ENCODE measurements around the gene ACER3. TPM values are rescaled to one million over a fixed set of nuclear protein-coding genes. Genes with fewer than 3 reads are reported as not detected.
"Not testable (repeated sequence)": the region's sequence is repeated elsewhere in the genome, so short reads cannot be mapped to it uniquely, and the experiment has no call there.

ACER3 gene
- total RNA-seq, 2 donors from 2014 or later, result 7.6 to 10.2 TPM

GRCh38 chr11:76843907-76844306, 16.8 kb upstream of the ACER3 start:
- Mint-ChIP-seq H3K36me3 (ENCODE audit: low read depth) (peaks cover 4% of the 10 kb centered on the region), H3K27ac (no peak overlapping the region), H3K4me1 (peaks cover 2% of the 10 kb centered on the region), H3K4me3 (no peak overlapping the region), H3K27me3 (peaks cover 50% of the 10 kb centered on the region)
- DNase-seq, result no peak
- no peaks in the 10 kb centered on the region for H3K9me3 ChIP-seq (ENCODE audit: control insufficient read depth, low read length, poor library complexity, severe bottlenecking)
- ATAC-seq, result no peak

GRCh38 chr11:76844511-76844910, 16.2 kb upstream of the ACER3 start:
- ATAC-seq (no peak), DNase-seq (no peak)
- Mint-ChIP-seq H3K4me1 (no peaks in the 10 kb centered on the region), H3K27me3 (peaks cover 44% of the 10 kb centered on the region), H3K36me3 (ENCODE audit: low read depth) (peaks cover 4% of the 10 kb centered on the region), H3K4me3 (no peak overlapping the region), H3K27ac (no peak overlapping the region)
- H3K9me3 ChIP-seq (ENCODE audit: control insufficient read depth, low read length, poor library complexity, severe bottlenecking), result no peaks in the 10 kb centered on the region

- Mint-ChIP-seq H3K36me3 (ENCODE audit: low read depth) (peaks cover 4% of the 10 kb centered on the region), H3K27me3 (peaks cover 38% of the 10 kb centered on the region), H3K27ac (no peak overlapping the region), H3K4me3 (no peak overlapping the region), H3K4me1 (no peaks in the 10 kb centered on the region)
- DNase-seq, result no peak
- H3K9me3 ChIP-seq (ENCODE audit: control insufficient read depth, low read length, poor library complexity, severe bottlenecking), result no peaks in the 10 kb centered on the region
- ATAC-seq, result no peak
Observed at GRCh38 chr11:76845069-76845468, 15.6 kb upstream of the ACER3 start.

GRCh38 chr11:76846441-76846840, 14.3 kb upstream of the ACER3 start:
- Mint-ChIP-seq H3K27me3 (peaks cover 29% of the 10 kb centered on the region), H3K4me3 (no peak overlapping the region), H3K4me1 (no peaks in the 10 kb centered on the region), H3K36me3 (ENCODE audit: low read depth) (peaks cover 3% of the 10 kb centered on the region), H3K27ac (no peak overlapping the region)
- ATAC-seq (no peak), DNase-seq (no peak)
- no peaks in the 10 kb centered on the region for H3K9me3 ChIP-seq (ENCODE audit: control insufficient read depth, low read length, poor library complexity, severe bottlenecking)

- Mint-ChIP-seq H3K27ac (no peak overlapping the region), H3K4me1 (no peaks in the 10 kb centered on the region), H3K36me3 (ENCODE audit: low read depth) (peaks cover 2% of the 10 kb centered on the region), H3K4me3 (no peak overlapping the region), H3K27me3 (peaks cover 5% of the 10 kb centered on the region)
- H3K9me3 ChIP-seq (ENCODE audit: control insufficient read depth, low read length, poor library complexity, severe bottlenecking), result no peaks in the 10 kb centered on the region
- no peak for DNase-seq
- ATAC-seq, result no peak
Observed at GRCh38 chr11:76849376-76849775, 11.3 kb upstream of the ACER3 start.

- peaks cover 2% of the 10 kb centered on the region for H3K36me3 Mint-ChIP-seq (ENCODE audit: low read depth)
- H3K4me3 Mint-ChIP-seq, result no peak overlapping the region
- no peak for DNase-seq
- no peaks in the 10 kb centered on the region for H3K9me3 ChIP-seq (ENCODE audit: control insufficient read depth, low read length, poor library complexity, severe bottlenecking)
- H3K27ac Mint-ChIP-seq, result no peak overlapping the region
- no peak for ATAC-seq
- H3K4me1 Mint-ChIP-seq, result no peaks in the 10 kb centered on the region
- H3K27me3 Mint-ChIP-seq, result no peaks in the 10 kb centered on the region
Observed at GRCh38 chr11:76850130-76850529, 10.6 kb upstream of the ACER3 start.

- ATAC-seq, result no peak
- H3K4me1 Mint-ChIP-seq, result no peaks in the 10 kb centered on the region
- H3K4me3 Mint-ChIP-seq, result no peak overlapping the region
- no peak for DNase-seq
- no peak overlapping the region for H3K27ac Mint-ChIP-seq
- H3K9me3 ChIP-seq (ENCODE audit: control insufficient read depth, low read length, poor library complexity, severe bottlenecking), result no peaks in the 10 kb centered on the region
- peaks cover 2% of the 10 kb centered on the region for H3K36me3 Mint-ChIP-seq (ENCODE audit: low read depth)
- no peaks in the 10 kb centered on the region for H3K27me3 Mint-ChIP-seq
Observed at GRCh38 chr11:76850815-76851214, 9.9 kb upstream of the ACER3 start.

GRCh38 chr11:76854709-76855108, 6.0 kb upstream of the ACER3 start:
- Mint-ChIP-seq H3K36me3 (ENCODE audit: low read depth) (no peaks in the 10 kb centered on the region), H3K27me3 (no peaks in the 10 kb centered on the region), H3K4me1 (peaks cover 9% of the 10 kb centered on the region), H3K4me3 (no peak overlapping the region), H3K27ac (no peak overlapping the region)
- no peak for DNase-seq
- ATAC-seq, result no peak
- no peaks in the 10 kb centered on the region for H3K9me3 ChIP-seq (ENCODE audit: control insufficient read depth, low read length, poor library complexity, severe bottlenecking)

- H3K27me3 Mint-ChIP-seq; H3K9me3 ChIP-seq (ENCODE audit: control insufficient read depth, low read length, poor library complexity, severe bottlenecking); H3K4me3 Mint-ChIP-seq; H3K27ac Mint-ChIP-seq; H3K4me1 Mint-ChIP-seq; ATAC-seq; DNase-seq; H3K36me3 Mint-ChIP-seq (ENCODE audit: low read depth): not testable (repeated sequence)
Observed at GRCh38 chr11:76855670-76856069, 5.0 kb upstream of the ACER3 start.

- no peak for DNase-seq
- H3K9me3 ChIP-seq (ENCODE audit: control insufficient read depth, low read length, poor library complexity, severe bottlenecking), result no peaks in the 10 kb centered on the region
- Mint-ChIP-seq H3K27me3 (no peaks in the 10 kb centered on the region), H3K4me1 (peaks cover 9% of the 10 kb centered on the region), H3K36me3 (ENCODE audit: low read depth) (no peaks in the 10 kb centered on the region), H3K27ac (no peak overlapping the region), H3K4me3 (no peak overlapping the region)
- no peak for ATAC-seq
Observed at GRCh38 chr11:76856106-76856505, 4.6 kb upstream of the ACER3 start.

- no peak overlapping the region for H3K27ac Mint-ChIP-seq
Observed at GRCh38 chr11:76856571-76856970, 4.1 kb upstream of the ACER3 start.

GRCh38 chr11:76857781-76858410, 2.8 kb upstream of the ACER3 start:
- Mint-ChIP-seq H3K4me1 (peaks cover 17% of the 10 kb centered on the region), H3K4me3 (no peak overlapping the region), H3K27ac (no peak overlapping the region), H3K36me3 (ENCODE audit: low read depth) (no peaks in the 10 kb centered on the region), H3K27me3 (no peaks in the 10 kb centered on the region)
- DNase-seq (no peak), ATAC-seq (no peak)
- no peaks in the 10 kb centered on the region for H3K9me3 ChIP-seq (ENCODE audit: control insufficient read depth, low read length, poor library complexity, severe bottlenecking)

More at GRCh38 chr11:76856571-76856970, 4.1 kb upstream of the ACER3 start:
- DNase-seq (no peak), ATAC-seq (no peak)
- H3K9me3 ChIP-seq (ENCODE audit: control insufficient read depth, low read length, poor library complexity, severe bottlenecking), result no peaks in the 10 kb centered on the region
- H3K36me3 Mint-ChIP-seq (ENCODE audit: low read depth), result no peaks in the 10 kb centered on the region
- peaks cover 12% of the 10 kb centered on the region for H3K4me1 Mint-ChIP-seq
- no peaks in the 10 kb centered on the region for H3K27me3 Mint-ChIP-seq
- no peak overlapping the region for H3K4me3 Mint-ChIP-seq

- H3K9me3 ChIP-seq (ENCODE audit: control insufficient read depth, low read length, poor library complexity, severe bottlenecking), result no peaks in the 10 kb centered on the region
- peaks cover 25% of the 10 kb centered on the region for H3K4me1 Mint-ChIP-seq
- no peak for DNase-seq
- H3K4me3 Mint-ChIP-seq, result peak overlapping the region; percentile 87
- no peaks in the 10 kb centered on the region for H3K36me3 Mint-ChIP-seq (ENCODE audit: low read depth)
- H3K27ac Mint-ChIP-seq, result no peak overlapping the region
- no peak for ATAC-seq
- H3K27me3 Mint-ChIP-seq, result no peaks in the 10 kb centered on the region
Observed at GRCh38 chr11:76859708-76860227, 950 bp upstream of the ACER3 start.

- Mint-ChIP-seq H3K27ac (peak overlapping the region; percentile 83), H3K36me3 (ENCODE audit: low read depth) (no peaks in the 10 kb centered on the region), H3K4me1 (peaks cover 26% of the 10 kb centered on the region), H3K4me3 (peak overlapping the region; percentile 87), H3K27me3 (no peaks in the 10 kb centered on the region)
- DNase-seq (no peak), ATAC-seq (no peak)
- H3K9me3 ChIP-seq (ENCODE audit: control insufficient read depth, low read length, poor library complexity, severe bottlenecking), result no peaks in the 10 kb centered on the region
Observed at GRCh38 chr11:76861490-76861953, 804 bp downstream of the ACER3 start.

Measured in T-helper 17 cell (primary cell).